ENCODE measurements around the gene CUBN. TPM values are rescaled to one million over a fixed set of nuclear protein-coding genes. Genes with fewer than 3 reads are reported as not detected.

CUBN gene
- polyA plus RNA-seq, 2 of the 4 experiments (the other 2 are of a cell fraction) = 0.08 to 0.28 TPM

DNA sequence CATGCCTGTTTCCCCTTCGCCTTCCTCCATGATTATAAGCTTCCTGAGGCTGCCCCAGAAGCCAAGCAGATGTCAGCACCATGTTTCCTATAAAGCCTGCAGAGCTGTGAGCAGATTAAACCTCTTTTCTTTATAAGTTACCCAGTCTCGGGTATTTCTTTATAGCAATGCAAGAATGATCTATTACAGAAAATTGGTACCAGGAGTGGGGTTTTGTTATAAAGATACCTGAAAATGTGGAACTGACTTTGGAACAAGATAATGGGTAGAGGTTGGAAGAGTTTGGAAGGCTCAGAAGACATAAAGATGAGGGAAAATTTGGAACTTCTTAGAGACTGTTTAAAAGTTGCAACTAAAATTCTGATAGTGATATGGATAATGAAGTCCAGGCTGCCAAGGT, 307.6 kb downstream of the CUBN start:
- POLR2A ChIA-PET = no interaction called here

DNA sequence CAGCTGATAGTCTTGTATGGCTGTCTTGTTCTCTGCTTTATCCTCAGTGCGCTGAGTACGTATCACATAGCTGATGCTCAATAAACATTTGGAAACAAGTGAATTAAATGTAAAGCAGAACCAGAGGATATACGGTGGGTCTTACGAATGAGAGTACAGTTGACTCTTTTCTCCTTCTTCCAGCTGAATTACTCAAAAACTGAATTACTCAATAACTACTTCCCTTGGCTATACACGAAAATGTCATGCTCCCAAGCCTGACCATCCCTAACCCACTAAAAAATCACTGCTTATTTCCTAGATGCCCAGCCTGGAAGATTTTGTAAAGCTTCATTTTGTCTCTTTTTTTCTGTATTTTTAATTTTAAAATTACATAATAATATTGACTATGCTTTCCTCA, 309.2 kb downstream of the CUBN start:
- FAIRE-seq = no peak
- ChIA-PET POLR2A (no interaction called here), CTCF (interaction anchor here (1.1 kb wide), 1 partner anchor 690 kb away, joined by 3 read pairs; no protein-coding TSS in a partner anchor)
- WGBS (ENCODE audit: missing lambda C conversion rate) = 68% methylated on average over 5 of the region's 5 CpGs
- TF ChIP-seq CEBPB (IDR thresholded peaks at IDR 0.05) (no peak), TFCP2L1 (CRISPR knock-in tag; IDR thresholded peaks at IDR 0.05) (no peak)
- Histone ChIP-seq H3K27ac (no peak overlapping the region), H3K9me3 (peaks cover 17% of the 10 kb centered on the region), H3K4me1 (peaks cover 16% of the 10 kb centered on the region), H3K4me3 (no peak overlapping the region), H3K4me2 (no peak overlapping the region)
- DNase-seq (ENCODE audit: low read depth in 1 of 2, low spot score in 1 of 2) = no peak
- ATAC-seq = no peak

More for the DNA sequence above, 307.6 kb downstream of the CUBN start:
- H3K27ac ChIP-seq = no peak overlapping the region
- TF ChIP-seq, protein P1, sequence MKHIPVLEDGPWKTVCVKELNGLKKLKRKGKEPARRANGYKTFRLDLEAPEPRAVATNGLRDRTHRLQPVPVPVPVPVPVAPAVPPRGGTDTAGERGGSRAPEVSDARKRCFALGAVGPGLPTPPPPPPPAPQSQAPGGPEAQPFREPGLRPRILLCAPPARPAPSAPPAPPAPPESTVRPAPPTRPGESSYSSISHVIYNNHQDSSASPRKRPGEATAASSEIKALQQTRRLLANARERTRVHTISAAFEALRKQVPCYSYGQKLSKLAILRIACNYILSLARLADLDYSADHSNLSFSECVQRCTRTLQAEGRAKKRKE (CRISPR knock-in tag; IDR thresholded peaks at IDR 0.05; ENCODE audit: low read depth) = no peak
- TF ChIP-seq EHMT2 (IDR thresholded peaks at IDR 0.05; ENCODE audit: low read depth) (no peak), MYC (IDR thresholded peaks at IDR 0.05; ENCODE audit: borderline replicate concordance, low read length) (no peak), ZC3H11A (IDR thresholded peaks at IDR 0.05) (no peak)
- TF ChIP-seq, protein P2, sequence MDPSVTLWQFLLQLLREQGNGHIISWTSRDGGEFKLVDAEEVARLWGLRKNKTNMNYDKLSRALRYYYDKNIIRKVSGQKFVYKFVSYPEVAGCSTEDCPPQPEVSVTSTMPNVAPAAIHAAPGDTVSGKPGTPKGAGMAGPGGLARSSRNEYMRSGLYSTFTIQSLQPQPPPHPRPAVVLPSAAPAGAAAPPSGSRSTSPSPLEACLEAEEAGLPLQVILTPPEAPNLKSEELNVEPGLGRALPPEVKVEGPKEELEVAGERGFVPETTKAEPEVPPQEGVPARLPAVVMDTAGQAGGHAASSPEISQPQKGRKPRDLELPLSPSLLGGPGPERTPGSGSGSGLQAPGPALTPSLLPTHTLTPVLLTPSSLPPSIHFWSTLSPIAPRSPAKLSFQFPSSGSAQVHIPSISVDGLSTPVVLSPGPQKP (IDR thresholded peaks at IDR 0.05; ENCODE audit: low read depth, low read length) = no peak
- no peak overlapping the region for H3K4me3 ChIP-seq
- CTCF ChIA-PET = interaction anchor here (0.6 to 1.2 kb wide), 3 partner anchors 409 to 920 kb away, joined by 3 to 4 read pairs (median 4); no protein-coding TSS in a partner anchor
- ATAC-seq (no peak), FAIRE-seq (no peak), DNase-seq (ENCODE audit: low read depth in 1 of 2, low spot score in 1 of 2) (no peak)
- H3K4me1 ChIP-seq = peaks cover 5% of the 10 kb centered on the region; the same call in 1 of the 3 replicates
- 10% methylated on average over 2 of the region's 2 CpGs for WGBS (ENCODE audit: missing lambda C conversion rate)
- no peak overlapping the region for H3K4me2 ChIP-seq
- H3K9me3 ChIP-seq = peaks cover 17% of the 10 kb centered on the region

DNA sequence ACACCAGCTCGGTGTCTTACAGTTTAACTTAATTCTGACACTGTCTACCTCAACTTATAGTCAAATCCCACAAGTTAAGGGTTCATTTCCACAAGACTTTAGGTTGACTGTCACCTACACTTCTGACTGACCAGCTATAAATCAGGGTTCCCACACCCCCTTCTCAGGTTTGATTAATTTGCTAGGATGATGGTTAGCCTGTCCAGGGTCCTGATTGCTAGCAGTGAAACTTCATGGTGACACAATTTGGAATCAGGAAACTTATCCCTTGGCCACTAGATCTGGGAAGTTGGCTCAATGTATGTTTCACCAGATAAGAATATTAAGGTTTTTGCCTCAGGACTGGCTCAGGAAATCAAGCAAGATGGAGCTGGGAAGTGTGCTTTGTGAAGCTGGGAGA, 309.6 kb downstream of the CUBN start:
- WGBS (ENCODE audit: missing lambda C conversion rate) = 10% methylated on average over 1 of the region's 1 CpG
- no peak for ATAC-seq
- Histone ChIP-seq H3K27ac (no peak overlapping the region), H3K9me3 (peaks cover 17% of the 10 kb centered on the region), H3K4me1 (peaks cover 16% of the 10 kb centered on the region), H3K4me3 (no peak overlapping the region), H3K4me2 (no peak overlapping the region)
- ChIA-PET POLR2A (no interaction called here), CTCF (interaction anchor here (0.8 to 1.1 kb wide), 2 partner anchors 8 to 690 kb away, joined by 3 read pairs; no protein-coding TSS in a partner anchor)
- no peak for DNase-seq (ENCODE audit: low read depth in 1 of 2, low spot score in 1 of 2)
- FAIRE-seq = no peak
- TF ChIP-seq HOXB13 (CRISPR knock-in tag; IDR thresholded peaks at IDR 0.05; ENCODE audit: low read depth) (no peak), ZNF302 (CRISPR knock-in tag; IDR thresholded peaks at IDR 0.05) (no peak), RARB (CRISPR knock-in tag; IDR thresholded peaks at IDR 0.05) (no peak), TFCP2L1 (CRISPR knock-in tag; IDR thresholded peaks at IDR 0.05) (no peak), KDM1A (IDR thresholded peaks at IDR 0.05; ENCODE audit: low read depth) (no peak), FOSB (CRISPR knock-in tag; IDR thresholded peaks at IDR 0.05) (no peak), RAD21 (conservative IDR thresholded peaks at IDR 0.05 in 1 of 2, IDR thresholded peaks at IDR 0.05 in 1 of 2) (no peak), KDM5A (IDR thresholded peaks at IDR 0.05) (no peak), BHLHE40 (IDR thresholded peaks at IDR 0.05; ENCODE audit: low read depth, low read length) (no peak), PHF8 (IDR thresholded peaks at IDR 0.05; ENCODE audit: borderline replicate concordance, low read depth) (no peak)

DNA sequence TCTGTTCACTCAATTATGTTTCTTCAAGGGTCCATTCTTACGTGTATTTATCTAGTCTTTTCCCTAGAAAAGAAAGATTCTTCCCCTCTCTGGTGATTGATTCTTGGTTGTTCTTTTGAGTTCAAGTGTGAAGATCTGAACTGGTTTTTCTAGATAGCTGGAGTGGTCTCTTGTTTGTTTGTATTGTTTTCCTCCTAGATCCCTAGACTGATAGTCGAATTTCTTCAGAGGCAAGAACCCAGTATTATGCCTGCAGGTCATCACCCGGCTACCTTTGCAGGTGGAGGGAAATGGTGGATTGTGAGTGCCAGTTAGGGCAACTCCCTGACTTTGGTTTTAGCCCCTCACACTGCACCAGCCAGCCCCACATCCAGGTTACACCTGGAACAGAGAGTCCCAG, 310.2 kb downstream of the CUBN start:
- ATAC-seq (no peak), FAIRE-seq (no peak), DNase-seq (ENCODE audit: low read depth in 1 of 2, low spot score in 1 of 2) (no peak)
- ChIA-PET POLR2A (no interaction called here), CTCF (interaction anchor here (0.8 kb wide), 1 partner anchor 8 kb away, joined by 3 read pairs; no protein-coding TSS in a partner anchor)
- no peak for TF ChIP-seq NFE2L2 (conservative IDR thresholded peaks at IDR 0.05; ENCODE audit: low read length)
- TF ChIP-seq CEBPB (IDR thresholded peaks at IDR 0.05) = no peak
- no peak for TF ChIP-seq HOXA7 (CRISPR knock-in tag; IDR thresholded peaks at IDR 0.05)
- TF ChIP-seq PHF8 (IDR thresholded peaks at IDR 0.05; ENCODE audit: borderline replicate concordance, low read depth) = no peak
- TF ChIP-seq HDAC2 (IDR thresholded peaks at IDR 0.05) = no peak
- no peak for TF ChIP-seq CHD2 (IDR thresholded peaks at IDR 0.05; ENCODE audit: low read length, partially characterized antibody)
- TF ChIP-seq ESRRA (IDR thresholded peaks at IDR 0.05; ENCODE audit: borderline replicate concordance, low read length) = no peak
- no peak for TF ChIP-seq ZNF302 (CRISPR knock-in tag; IDR thresholded peaks at IDR 0.05)
- TF ChIP-seq, protein P3, sequence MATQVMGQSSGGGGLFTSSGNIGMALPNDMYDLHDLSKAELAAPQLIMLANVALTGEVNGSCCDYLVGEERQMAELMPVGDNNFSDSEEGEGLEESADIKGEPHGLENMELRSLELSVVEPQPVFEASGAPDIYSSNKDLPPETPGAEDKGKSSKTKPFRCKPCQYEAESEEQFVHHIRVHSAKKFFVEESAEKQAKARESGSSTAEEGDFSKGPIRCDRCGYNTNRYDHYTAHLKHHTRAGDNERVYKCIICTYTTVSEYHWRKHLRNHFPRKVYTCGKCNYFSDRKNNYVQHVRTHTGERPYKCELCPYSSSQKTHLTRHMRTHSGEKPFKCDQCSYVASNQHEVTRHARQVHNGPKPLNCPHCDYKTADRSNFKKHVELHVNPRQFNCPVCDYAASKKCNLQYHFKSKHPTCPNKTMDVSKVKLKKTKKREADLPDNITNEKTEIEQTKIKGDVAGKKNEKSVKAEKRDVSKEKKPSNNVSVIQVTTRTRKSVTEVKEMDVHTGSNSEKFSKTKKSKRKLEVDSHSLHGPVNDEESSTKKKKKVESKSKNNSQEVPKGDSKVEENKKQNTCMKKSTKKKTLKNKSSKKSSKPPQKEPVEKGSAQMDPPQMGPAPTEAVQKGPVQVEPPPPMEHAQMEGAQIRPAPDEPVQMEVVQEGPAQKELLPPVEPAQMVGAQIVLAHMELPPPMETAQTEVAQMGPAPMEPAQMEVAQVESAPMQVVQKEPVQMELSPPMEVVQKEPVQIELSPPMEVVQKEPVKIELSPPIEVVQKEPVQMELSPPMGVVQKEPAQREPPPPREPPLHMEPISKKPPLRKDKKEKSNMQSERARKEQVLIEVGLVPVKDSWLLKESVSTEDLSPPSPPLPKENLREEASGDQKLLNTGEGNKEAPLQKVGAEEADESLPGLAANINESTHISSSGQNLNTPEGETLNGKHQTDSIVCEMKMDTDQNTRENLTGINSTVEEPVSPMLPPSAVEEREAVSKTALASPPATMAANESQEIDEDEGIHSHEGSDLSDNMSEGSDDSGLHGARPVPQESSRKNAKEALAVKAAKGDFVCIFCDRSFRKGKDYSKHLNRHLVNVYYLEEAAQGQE (IDR thresholded peaks at IDR 0.05) = no peak
- Histone ChIP-seq H3K27ac (no peak overlapping the region), H3K4me3 (no peak overlapping the region), H3K4me2 (no peak overlapping the region), H3K4me1 (peaks cover 16% of the 10 kb centered on the region), H3K9me3 (peaks cover 17% of the 10 kb centered on the region)
- WGBS (ENCODE audit: missing lambda C conversion rate) = 17% methylated on average over 3 of the region's 3 CpGs
